B cell (primary cell): ENCODE data around the gene CR1L. TPM values are rescaled to one million over a fixed set of nuclear protein-coding genes. Genes with fewer than 3 reads are reported as not detected.
"Not testable (repeated sequence)": the region's sequence is repeated elsewhere in the genome, so short reads cannot be mapped to it uniquely, and the experiment has no call there.

ENCODE experiments used
- ATAC-seq: fragments of 200-7000 bp; cut with Tn5 transposase; one replicate; pipeline ENCODE4 v1.10.0; 2021; ENCODE audit warnings: low read depth, mild to moderate bottlenecking, moderate number of reproducible peaks, moderate library complexity
- CTCF ChIA-PET: fragments of 350-600 bp; sonication (Branson Sonifier 250); formaldehyde crosslinking; loops from one replicate; lab custom pipeline; 2021; ENCODE audit warnings: antibody characterized with exemption, inconsistent platforms; lab: Charles Lee
- POLR2A ChIA-PET: fragments of 350-600 bp; sonication (Branson Sonifier 250); formaldehyde crosslinking; loops from one replicate; lab custom pipeline; 2021; ENCODE audit warnings: antibody characterized with exemption; lab: Charles Lee
- DNase-seq: peaks from one replicate; pipeline ENCODE4 v3.0.0; 2013
- H2AFZ ChIP-seq: 2 replicates; pipeline ENCODE4 v1.6.1; 2012; ENCODE audit warnings: mild to moderate bottlenecking, low read depth, low read length; ENCODE audit not compliant: insufficient read depth, poor library complexity, severe bottlenecking
- H3K27ac ChIP-seq, 2 donors: 1 replicate in 1 of 2; 2 replicates in 1 of 2; pipeline ENCODE4 v1.5.1; 2012 to 2013; ENCODE audit warnings: low read length in 2 of 2, mild to moderate bottlenecking in 2 of 2, moderate library complexity in 1 of 2
- H3K27me3 ChIP-seq, 4 experiments: fragments of 200-600 bp in 1 of 4; sonication (generic) in 1 of 4; replicated peaks in 1 of 4; 1 replicate in 2 of 4; 2 replicates in 2 of 4; pipeline versions ENCODE4 v1.6.1 to v1.7.0; 2013 to 2016; ENCODE audit warnings: low read length in 3 of 4, mild to moderate bottlenecking in 2 of 4, mixed read lengths in 1 of 4, moderate library complexity in 1 of 4; ENCODE audit not compliant: insufficient read depth in 4 of 4, control insufficient read depth in 3 of 4; ENCODE audit errors: control extremely low read depth in 1 of 4
- H3K36me3 ChIP-seq, 2 experiments: replicated peaks in 1 of 2; 1 replicate in 1 of 2; 2 replicates in 1 of 2; pipeline versions ENCODE4 v1.6.1 to v1.7.1; 2013; ENCODE audit warnings: low read length in 1 of 2; ENCODE audit not compliant: insufficient read depth in 2 of 2, control insufficient read depth in 1 of 2; ENCODE audit errors: control extremely low read depth in 1 of 2, extremely low read depth in 1 of 2
- H3K4me1 ChIP-seq, 2 donors: fragments of 200-600 bp in 1 of 2; sonication (generic) in 1 of 2; 1 replicate in 1 of 2; 2 replicates in 1 of 2; pipeline versions ENCODE4 v1.5.1 to v1.6.1; 2013 to 2017; ENCODE audit warnings: low read length in 2 of 2; ENCODE audit not compliant: control insufficient read depth in 2 of 2, insufficient read depth in 2 of 2
- H3K4me2 ChIP-seq: replicated peaks from 2 replicates; pipeline ENCODE3; 2012; ENCODE audit warnings: mild to moderate bottlenecking, low read depth, low read length; ENCODE audit not compliant: poor library complexity, severe bottlenecking
- H3K4me3 ChIP-seq, 5 experiments: fragments of 200-600 bp in 1 of 5; sonication (generic) in 1 of 5; 1 replicate in 3 of 5; 2 replicates in 2 of 5; pipeline versions ENCODE4 v1.5.1 to v1.7.0; 2011 to 2016; ENCODE audit warnings: low read length in 4 of 5, mild to moderate bottlenecking in 4 of 5, low read depth in 2 of 5, control low read depth in 1 of 5, moderate library complexity in 1 of 5; ENCODE audit not compliant: insufficient read depth in 1 of 5; ENCODE audit errors: control extremely low read depth in 1 of 5, extremely low read depth in 1 of 5
- H3K79me2 ChIP-seq: fragments of 200-600 bp; sonication (generic); one replicate; pipeline ENCODE4 v1.6.0; 2016; ENCODE audit warnings: low read length; ENCODE audit not compliant: control insufficient read depth, insufficient read depth
- H3K9ac ChIP-seq: fragments of 200-600 bp; sonication (generic); 2 replicates; pipeline ENCODE4 v1.6.1; 2017; ENCODE audit warnings: mild to moderate bottlenecking, low read length, moderate library complexity
- H3K9me3 ChIP-seq, 3 donors: one replicate each; pipeline versions ENCODE4 v1.6.1 to v1.7.1; 2013; ENCODE audit warnings: low read length in 2 of 3; ENCODE audit not compliant: control insufficient read depth in 2 of 3, insufficient read depth in 1 of 3; ENCODE audit errors: control extremely low read depth in 1 of 3
- H4K20me1 ChIP-seq: 2 replicates; pipeline ENCODE4 v1.6.0; 2012; ENCODE audit warnings: mild to moderate bottlenecking, low read length; ENCODE audit not compliant: insufficient read depth, control insufficient read depth, poor library complexity, severe bottlenecking
- H3K27ac Mint-ChIP-seq: one replicate; pipeline ENCODE4 v1.8.0; 2021; ENCODE audit warnings: mixed read lengths
- H3K27me3 Mint-ChIP-seq: one replicate; pipeline ENCODE4 v1.8.0; 2021; ENCODE audit warnings: mixed read lengths
- H3K4me1 Mint-ChIP-seq: one replicate; pipeline ENCODE4 v1.8.0; 2021; ENCODE audit warnings: mixed read lengths
- H3K4me3 Mint-ChIP-seq: one replicate; pipeline ENCODE4 v1.8.0; 2021; ENCODE audit warnings: mixed read lengths
- H3K9me3 Mint-ChIP-seq: one replicate; pipeline ENCODE4 v1.8.0; 2022; ENCODE audit warnings: mixed read lengths; ENCODE audit not compliant: insufficient read depth
- EZH2 ChIP-seq: IDR thresholded peaks from 2 replicates; pipeline ENCODE4 v1.6.1; 2012; ENCODE audit warnings: borderline replicate concordance, low read depth, mild to moderate bottlenecking, moderate library complexity, low read length; ENCODE audit not compliant: insufficient read depth, poor library complexity, severe bottlenecking
- WGBS: methylation state at CpG from one replicate; pipeline ENCODE4 v1.1.5; 2013; ENCODE audit warnings: missing lambda C conversion rate; ENCODE audit not compliant: insufficient coverage; 5-methylcytosine and 5-hydroxymethylcytosine counted together
- intact Hi-C: fragments of 100-400 bp; cut with micrococcal nuclease; formaldehyde crosslinking; loops from one replicate; pipeline ENCODE4 v1.10.0; 2022
- polyA plus RNA-seq: library from polyadenylated mRNA; depleted of rRNA; stranded (reverse); fragments of >200 nt; gene quantifications from 2 replicates; pipeline ENCODE4 v1.2.3, GENCODE V29; 2012
- total RNA-seq, 2 donors: library from RNA; stranded (reverse); fragments of 120-200 nt in 1 of 2; gene quantifications; 1 replicate in 1 of 2; 2 replicates in 1 of 2; pipeline versions ENCODE4 v1.2.3 to v1.2.4, GENCODE V29; 2013 to 2022
- TF ChIP-seq, protein P1 (sequence below): fragments of 200-600 bp; IDR thresholded peaks from one replicate; pipeline ENCODE4 v1.8.0; 2022; ENCODE audit warnings: antibody characterized with exemption, mild to moderate bottlenecking

The CR1L gene
- total and polyA plus RNA-seq, 2 donors (not counting 1 experiment from before 2014, with no cell fraction given), result 0.07 to 0.59 TPM

DNA sequence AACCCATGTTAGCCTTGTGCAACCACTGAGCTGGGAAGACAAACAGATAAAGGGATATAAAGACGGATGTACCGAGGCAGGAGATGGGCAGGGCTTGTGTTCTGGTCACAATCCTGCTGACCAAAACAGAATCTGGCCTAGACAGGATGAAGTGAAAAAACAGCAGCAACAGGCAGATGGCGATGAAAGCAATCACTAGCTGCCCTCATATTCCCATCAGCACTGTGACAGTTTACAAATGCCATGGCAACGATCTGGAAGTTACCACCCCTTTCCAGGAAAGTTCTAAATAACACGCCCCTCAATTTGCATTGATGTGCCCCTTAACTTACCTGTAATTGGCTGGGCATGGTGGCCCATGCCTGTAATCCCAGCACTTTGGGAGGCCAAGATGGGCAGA is 66.4 kb downstream of the CR1L start:
- Histone ChIP-seq H3K4me3 (no peak overlapping the region), H3K79me2 (no peaks in the 10 kb centered on the region), H3K27ac (no peak overlapping the region), H3K4me2 (no peak overlapping the region), H3K36me3 (no peaks in the 10 kb centered on the region), H3K27me3 (no peaks in the 10 kb centered on the region), H3K9me3 (peaks cover 0 to 6% (median 0%) of the 10 kb centered on the region in 3 donors), H3K9ac (no peak overlapping the region), H2AFZ (no peak overlapping the region), H3K4me1 (no peaks in the 10 kb centered on the region), H4K20me1 (no peaks in the 10 kb centered on the region)
- ATAC-seq (no peak), DNase-seq (no peak)
- Mint-ChIP-seq H3K27me3 (no peaks in the 10 kb centered on the region), H3K27ac (no peak overlapping the region), H3K4me1 (no peaks in the 10 kb centered on the region), H3K4me3 (no peak overlapping the region), H3K9me3 (no peaks in the 10 kb centered on the region)
- ChIA-PET CTCF (interaction anchor here (1.5 kb wide), 1 partner anchor 84 kb away, joined by 5 read pairs; no protein-coding TSS in a partner anchor), POLR2A (no interaction called here)
- intact Hi-C loops, result no loop called here
- TF ChIP-seq, protein P1, sequence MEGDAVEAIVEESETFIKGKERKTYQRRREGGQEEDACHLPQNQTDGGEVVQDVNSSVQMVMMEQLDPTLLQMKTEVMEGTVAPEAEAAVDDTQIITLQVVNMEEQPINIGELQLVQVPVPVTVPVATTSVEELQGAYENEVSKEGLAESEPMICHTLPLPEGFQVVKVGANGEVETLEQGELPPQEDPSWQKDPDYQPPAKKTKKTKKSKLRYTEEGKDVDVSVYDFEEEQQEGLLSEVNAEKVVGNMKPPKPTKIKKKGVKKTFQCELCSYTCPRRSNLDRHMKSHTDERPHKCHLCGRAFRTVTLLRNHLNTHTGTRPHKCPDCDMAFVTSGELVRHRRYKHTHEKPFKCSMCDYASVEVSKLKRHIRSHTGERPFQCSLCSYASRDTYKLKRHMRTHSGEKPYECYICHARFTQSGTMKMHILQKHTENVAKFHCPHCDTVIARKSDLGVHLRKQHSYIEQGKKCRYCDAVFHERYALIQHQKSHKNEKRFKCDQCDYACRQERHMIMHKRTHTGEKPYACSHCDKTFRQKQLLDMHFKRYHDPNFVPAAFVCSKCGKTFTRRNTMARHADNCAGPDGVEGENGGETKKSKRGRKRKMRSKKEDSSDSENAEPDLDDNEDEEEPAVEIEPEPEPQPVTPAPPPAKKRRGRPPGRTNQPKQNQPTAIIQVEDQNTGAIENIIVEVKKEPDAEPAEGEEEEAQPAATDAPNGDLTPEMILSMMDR, result no peak
- TF ChIP-seq EZH2, result no peak
- WGBS, result 79% methylated on average over 5 of the region's 5 CpGs

DNA sequence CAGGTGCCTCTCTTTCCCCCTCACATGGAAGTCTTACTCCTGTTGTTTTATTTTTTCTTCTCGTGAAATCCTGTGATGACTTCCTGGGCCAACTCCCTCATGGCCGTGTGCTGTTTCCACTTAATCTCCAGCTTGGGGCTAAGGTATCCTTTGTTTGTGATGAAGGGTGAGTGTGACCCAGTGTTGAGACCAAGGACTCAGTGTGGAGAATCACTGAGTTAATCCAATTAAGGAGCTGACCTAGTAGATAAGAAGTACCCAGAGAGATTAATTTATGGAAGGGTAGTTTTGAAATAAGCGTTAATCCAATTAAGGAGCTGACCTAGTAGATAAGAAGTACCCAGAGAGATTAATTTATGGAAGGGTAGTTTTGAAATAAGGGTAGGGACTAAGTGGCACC is 67.8 kb downstream of the CR1L start:
- intact Hi-C loops, result not testable (repeated sequence)

More for the DNA sequence above, 67.8 kb downstream of the CR1L start:
- WGBS, result 80% methylated on average over 3 of the region's 3 CpGs
- H3K79me2 ChIP-seq, H4K20me1 ChIP-seq, H3K4me3 Mint-ChIP-seq, H3K4me1 ChIP-seq, DNase-seq, H3K4me2 ChIP-seq, H3K4me3 ChIP-seq, H3K9me3 ChIP-seq, H3K9me3 Mint-ChIP-seq, H3K27ac ChIP-seq, H3K36me3 ChIP-seq, H3K4me1 Mint-ChIP-seq, ATAC-seq, H2AFZ ChIP-seq, H3K9ac ChIP-seq, CTCF ChIA-PET, POLR2A ChIA-PET, H3K27ac Mint-ChIP-seq, H3K27me3 ChIP-seq, H3K27me3 Mint-ChIP-seq: not testable (repeated sequence)
